Stimulated activated CD8-positive, alpha-beta memory T cell treated with anti-CD3 and anti-CD28 coated beads, Interleukin-2, amount 100 ng/mL, for 48 hours (primary cell): ENCODE data around the gene TENT5A.
A peak's percentile ranks its signal among the peaks of the same experiment; 100 is the strongest.
"Not testable (repeated sequence)": the region's sequence is repeated elsewhere in the genome, so short reads cannot be mapped to it uniquely, and the experiment has no call there.

Experiments used
- DNase-seq, 2 donors: peaks; one replicate each; pipeline ENCODE4 v3.0.0-alpha.2; 2020; ENCODE audit warnings: low read depth in 2 of 2

Gene TENT5A

GRCh38 chr6:81752084-81752920 lies at the start of gene TENT5A:
Gene TENT5A (minus strand): TSS chr6:81752681. CDS start chr6:81752141, 540 bp downstream.
- peak; percentile 69 to 70 for DNase-seq

GRCh38 chr6:81801489-81801888 lies 49.0 kb upstream of the TENT5A start:
- DNase-seq: no peak

- no peak for DNase-seq
These were observed 48.2 kb upstream of the TENT5A start for GRCh38 chr6:81800666-81801065.

GRCh38 chr6:81799323-81799722 lies 46.8 kb upstream of the TENT5A start:
- DNase-seq: no peak

- no peak for DNase-seq
These were observed 45.1 kb upstream of the TENT5A start for GRCh38 chr6:81797591-81797990.

GRCh38 chr6:81795890-81796289 lies 43.4 kb upstream of the TENT5A start:
- no peak for DNase-seq

- no peak for DNase-seq
These were observed 41.5 kb upstream of the TENT5A start for GRCh38 chr6:81793821-81794475.

GRCh38 chr6:81792826-81793225 lies 40.3 kb upstream of the TENT5A start:
- DNase-seq: no peak

GRCh38 chr6:81791756-81792155 lies 39.3 kb upstream of the TENT5A start:
- DNase-seq: no peak

- no peak for DNase-seq
These were observed 37.6 kb upstream of the TENT5A start for GRCh38 chr6:81790034-81790433.

- no peak for DNase-seq
These were observed 36.8 kb upstream of the TENT5A start for GRCh38 chr6:81789291-81789690.

- DNase-seq: no peak
These were observed 36.3 kb upstream of the TENT5A start for GRCh38 chr6:81788748-81789147.

GRCh38 chr6:81787313-81788068 lies 35.0 kb upstream of the TENT5A start:
- DNase-seq: no peak

GRCh38 chr6:81786150-81786549 lies 33.7 kb upstream of the TENT5A start:
- no peak for DNase-seq

GRCh38 chr6:81785377-81785776 lies 32.9 kb upstream of the TENT5A start:
- no peak for DNase-seq

GRCh38 chr6:81783893-81784292 lies 31.4 kb upstream of the TENT5A start:
- no peak for DNase-seq

- DNase-seq: no peak
These were observed 29.1 kb upstream of the TENT5A start for GRCh38 chr6:81781624-81782023.

- DNase-seq: no peak
These were observed 25.2 kb upstream of the TENT5A start for GRCh38 chr6:81777586-81778268.

GRCh38 chr6:81776219-81776618 lies 23.7 kb upstream of the TENT5A start:
- DNase-seq: not testable (repeated sequence)

- no peak for DNase-seq
These were observed 22.1 kb upstream of the TENT5A start for GRCh38 chr6:81774542-81774941.

- no peak for DNase-seq
These were observed 21.4 kb upstream of the TENT5A start for GRCh38 chr6:81773887-81774286.

- no peak for DNase-seq
These were observed 20.3 kb upstream of the TENT5A start for GRCh38 chr6:81772741-81773140.
